Gastrocnemius medialis (tissue), 4 donors: ENCODE results near the gene PPARGC1A. TPM values are rescaled to one million over a fixed set of nuclear protein-coding genes. Genes with fewer than 3 reads are reported as not detected.

Experiments used
- ATAC-seq, 2 donors: fragments of 150-250 bp; one replicate each; pipeline ENCODE4 v1.9.1; 2016
- DNase-seq, 2 donors: peaks; one replicate each; pipeline ENCODE4 v3.0.0-alpha.2; 2019
- H3K27ac ChIP-seq, 4 donors: fragments of 200-600 bp; sonication (generic); 1 replicate in 1 of 4; 2 replicates in 3 of 4; pipeline ENCODE4 v1.5.1; 2016 to 2018; ENCODE audit warnings: mild to moderate bottlenecking in 2 of 4, moderate library complexity in 1 of 4
- H3K27me3 ChIP-seq, 3 donors: fragments of 200-600 bp; sonication (generic) in 2 of 3; 1 replicate in 1 of 3; 2 replicates in 2 of 3; pipeline versions ENCODE4 v1.5.1 to v1.6.0; 2016 to 2019; ENCODE audit warnings: mild to moderate bottlenecking in 1 of 3, moderate library complexity in 1 of 3
- H3K36me3 ChIP-seq, 2 donors: fragments of 200-600 bp; sonication (generic) in 1 of 2; one replicate each; pipeline ENCODE4 v1.5.1; 2017 to 2018
- H3K4me1 ChIP-seq, 2 donors: fragments of 200-600 bp; sonication (generic) in 1 of 2; one replicate each; pipeline ENCODE4 v1.5.1; 2016 to 2017; ENCODE audit warnings: mild to moderate bottlenecking in 2 of 2
- H3K4me3 ChIP-seq, 4 donors: fragments of 200-600 bp; sonication (generic) in 3 of 4; 1 replicate in 1 of 4; 2 replicates in 3 of 4; pipeline ENCODE4 v1.5.1; 2016 to 2019; ENCODE audit warnings: mild to moderate bottlenecking in 2 of 4
- H3K9me3 ChIP-seq, 3 donors: fragments of 200-600 bp; sonication (generic) in 2 of 3; 1 replicate in 1 of 3; 2 replicates in 2 of 3; pipeline ENCODE4 v1.5.1; 2016 to 2019
- POLR2A ChIP-seq, 2 donors: fragments of 450-650 bp; IDR thresholded peaks; one replicate each; pipeline ENCODE4 v1.6.1; 2017; ENCODE audit warnings: antibody characterized with exemption in 2 of 2, mild to moderate bottlenecking in 2 of 2, moderate library complexity in 2 of 2
- in situ Hi-C, 4 donors: fragments of 200-750 bp; cut with MboI; loops; one replicate each; pipeline versions ENCODE4 v1.15.0 to v1.8.0; 2017; ENCODE audit warnings: low sequenced_read_pairs in 4 of 4
- intact Hi-C: fragments of 100-400 bp; cut with DNase I; formaldehyde crosslinking; loops from one replicate; pipeline ENCODE4 v1.15.1; 2023; ENCODE audit warnings: low total_unique reads
- total RNA-seq, 4 donors: library from RNA; depleted of rRNA; stranded (reverse); fragments of >200 nt; gene quantifications; one replicate each; pipeline versions ENCODE4 v1.1.0 to v1.2.3, GENCODE V29; 2016
- TF ChIP-seq, protein P1 (sequence below), 5 experiments: fragments of 450-650 bp in 3 of 5; fragments of 200-600 bp in 2 of 5; sonication (generic) in 2 of 5; IDR thresholded peaks in 4 of 5; conservative IDR thresholded peaks in 1 of 5; 1 replicate in 4 of 5; 2 replicates in 1 of 5; pipeline ENCODE4 v1.5.1; 2016 to 2019; ENCODE audit warnings: antibody characterized with exemption in 5 of 5, mild to moderate bottlenecking in 3 of 5, moderate library complexity in 3 of 5

Gene PPARGC1A, protein sequence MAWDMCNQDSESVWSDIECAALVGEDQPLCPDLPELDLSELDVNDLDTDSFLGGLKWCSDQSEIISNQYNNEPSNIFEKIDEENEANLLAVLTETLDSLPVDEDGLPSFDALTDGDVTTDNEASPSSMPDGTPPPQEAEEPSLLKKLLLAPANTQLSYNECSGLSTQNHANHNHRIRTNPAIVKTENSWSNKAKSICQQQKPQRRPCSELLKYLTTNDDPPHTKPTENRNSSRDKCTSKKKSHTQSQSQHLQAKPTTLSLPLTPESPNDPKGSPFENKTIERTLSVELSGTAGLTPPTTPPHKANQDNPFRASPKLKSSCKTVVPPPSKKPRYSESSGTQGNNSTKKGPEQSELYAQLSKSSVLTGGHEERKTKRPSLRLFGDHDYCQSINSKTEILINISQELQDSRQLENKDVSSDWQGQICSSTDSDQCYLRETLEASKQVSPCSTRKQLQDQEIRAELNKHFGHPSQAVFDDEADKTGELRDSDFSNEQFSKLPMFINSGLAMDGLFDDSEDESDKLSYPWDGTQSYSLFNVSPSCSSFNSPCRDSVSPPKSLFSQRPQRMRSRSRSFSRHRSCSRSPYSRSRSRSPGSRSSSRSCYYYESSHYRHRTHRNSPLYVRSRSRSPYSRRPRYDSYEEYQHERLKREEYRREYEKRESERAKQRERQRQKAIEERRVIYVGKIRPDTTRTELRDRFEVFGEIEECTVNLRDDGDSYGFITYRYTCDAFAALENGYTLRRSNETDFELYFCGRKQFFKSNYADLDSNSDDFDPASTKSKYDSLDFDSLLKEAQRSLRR
- 10 to 100 TPM; 30.6 to 68.9 (median 52.3) TPM for total RNA-seq

GRCh38 chr4:23889814-23890341, at the start of gene PPARGC1A:
Gene PPARGC1A, minus strand, starts transcription at chr4:23890047. Its CDS starts 90 bp downstream, at chr4:23889957.
- peak within 1 kb of the TSS; percentile 84 to 99 (median 90) for H3K27ac ChIP-seq
- intact Hi-C loops (loop anchor here (1.0 to 10.0 kb wide), 4 partner anchors 15 to 515 kb away; no protein-coding TSS in a partner anchor), in situ Hi-C loops (no loop called here)
- H3K9me3 ChIP-seq, result no peaks in the 10 kb centered on the region
- H3K36me3 ChIP-seq, result no peaks in the 10 kb centered on the region
- TF ChIP-seq, protein P1, sequence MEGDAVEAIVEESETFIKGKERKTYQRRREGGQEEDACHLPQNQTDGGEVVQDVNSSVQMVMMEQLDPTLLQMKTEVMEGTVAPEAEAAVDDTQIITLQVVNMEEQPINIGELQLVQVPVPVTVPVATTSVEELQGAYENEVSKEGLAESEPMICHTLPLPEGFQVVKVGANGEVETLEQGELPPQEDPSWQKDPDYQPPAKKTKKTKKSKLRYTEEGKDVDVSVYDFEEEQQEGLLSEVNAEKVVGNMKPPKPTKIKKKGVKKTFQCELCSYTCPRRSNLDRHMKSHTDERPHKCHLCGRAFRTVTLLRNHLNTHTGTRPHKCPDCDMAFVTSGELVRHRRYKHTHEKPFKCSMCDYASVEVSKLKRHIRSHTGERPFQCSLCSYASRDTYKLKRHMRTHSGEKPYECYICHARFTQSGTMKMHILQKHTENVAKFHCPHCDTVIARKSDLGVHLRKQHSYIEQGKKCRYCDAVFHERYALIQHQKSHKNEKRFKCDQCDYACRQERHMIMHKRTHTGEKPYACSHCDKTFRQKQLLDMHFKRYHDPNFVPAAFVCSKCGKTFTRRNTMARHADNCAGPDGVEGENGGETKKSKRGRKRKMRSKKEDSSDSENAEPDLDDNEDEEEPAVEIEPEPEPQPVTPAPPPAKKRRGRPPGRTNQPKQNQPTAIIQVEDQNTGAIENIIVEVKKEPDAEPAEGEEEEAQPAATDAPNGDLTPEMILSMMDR (IDR thresholded peaks at IDR 0.05 in 4 of 5, conservative IDR thresholded peaks at IDR 0.05 in 1 of 5), result no peak
- peak; percentile 96 to 98 for TF ChIP-seq POLR2A (IDR thresholded peaks at IDR 0.05)
- no peaks in the 10 kb centered on the region for H3K27me3 ChIP-seq
- ATAC-seq, result peak; percentile 80 to 84
- peak within 1 kb of the TSS; percentile 65 to 77 (median 69) for H3K4me3 ChIP-seq
- H3K4me1 ChIP-seq, result peaks cover 27 to 42% of the 10 kb centered on the region in 2 donors
- DNase-seq, result peak; percentile 86 to 94

- Histone ChIP-seq H3K9me3 (no peaks in the 10 kb centered on the region), H3K4me1 (peaks cover 15 to 48% of the 10 kb centered on the region in 2 donors), H3K36me3 (no peaks in the 10 kb centered on the region), H3K27ac (no peak overlapping the region), H3K4me3 (no peak overlapping the region), H3K27me3 (no peaks in the 10 kb centered on the region)
- intact Hi-C loops, result loop anchor here (5.0 to 10.0 kb wide), 2 partner anchors 546 to 646 kb away; partner anchors contain the start of gene DHX15
- TF ChIP-seq, protein P1 (IDR thresholded peaks at IDR 0.05 in 4 of 5, conservative IDR thresholded peaks at IDR 0.05 in 1 of 5), result no peak
- TF ChIP-seq POLR2A (IDR thresholded peaks at IDR 0.05), result no peak
- in situ Hi-C loops, result loop anchor here in 1 of 4 donors (25.0 kb wide), 2 partner anchors 474 to 551 kb away; no protein-coding TSS in a partner anchor
- DNase-seq (peak in 1 of 2 donors; percentile 29), ATAC-seq (no peak)
Measured at GRCh38 chr4:23938796-23939195, 48.9 kb upstream of the PPARGC1A start.

DNA sequence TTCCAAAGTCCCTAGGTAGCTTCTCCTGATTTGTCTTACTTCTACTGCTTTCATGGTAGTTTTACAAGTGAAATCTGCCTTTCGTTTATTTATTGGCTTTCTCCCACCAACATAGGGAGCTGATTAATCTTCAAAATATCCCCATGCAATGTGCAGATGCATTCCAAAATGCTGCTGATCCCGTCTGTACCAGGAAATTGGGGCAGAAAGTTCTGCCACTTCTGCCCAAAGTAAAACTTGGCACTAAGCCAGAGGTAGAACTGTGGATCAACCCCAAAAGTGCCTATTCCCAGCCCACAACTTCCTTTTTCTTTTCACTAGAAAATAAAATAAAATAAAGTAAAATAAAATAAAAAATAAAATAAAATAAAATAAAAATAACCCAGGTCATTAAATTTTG, 47.3 kb upstream of the PPARGC1A start:
- Histone ChIP-seq H3K4me1 (peaks cover 15 to 47% of the 10 kb centered on the region in 2 donors), H3K4me3 (no peak overlapping the region), H3K36me3 (no peaks in the 10 kb centered on the region), H3K27ac (peak overlapping the region in 1 of 4 donors; percentile 13), H3K27me3 (no peaks in the 10 kb centered on the region), H3K9me3 (no peaks in the 10 kb centered on the region)
- ATAC-seq, result no peak
- DNase-seq, result no peak
- TF ChIP-seq, protein P1 (IDR thresholded peaks at IDR 0.05 in 4 of 5, conservative IDR thresholded peaks at IDR 0.05 in 1 of 5), result no peak
- TF ChIP-seq POLR2A (IDR thresholded peaks at IDR 0.05), result no peak
- in situ Hi-C loops (loop anchor here in 1 of 4 donors (25.0 kb wide), 2 partner anchors 475 to 550 kb away; no protein-coding TSS in a partner anchor), intact Hi-C loops (loop anchor here (5.0 to 10.0 kb wide), 2 partner anchors 545 to 648 kb away; partner anchors contain the start of gene DHX15)

GRCh38 chr4:23934915-23935314, 45.1 kb upstream of the PPARGC1A start:
- H3K4me3 ChIP-seq, result no peak overlapping the region
- peaks cover 29 to 67% of the 10 kb centered on the region in 2 donors for H3K4me1 ChIP-seq
- TF ChIP-seq, protein P1 (IDR thresholded peaks at IDR 0.05 in 4 of 5, conservative IDR thresholded peaks at IDR 0.05 in 1 of 5), result no peak
- peak; percentile 51 to 67 for TF ChIP-seq POLR2A (IDR thresholded peaks at IDR 0.05)
- ATAC-seq (peak; percentile 80 to 84), DNase-seq (peak; percentile 94 to 98)
- H3K27ac ChIP-seq, result peak overlapping the region; percentile 83 to 92 (median 90)
- no peaks in the 10 kb centered on the region for H3K36me3 ChIP-seq
- intact Hi-C loops, result loop anchor here (1.0 to 10.0 kb wide), 6 partner anchors 61 to 650 kb away; partner anchors contain the start of gene DHX15
- H3K27me3 ChIP-seq, result no peaks in the 10 kb centered on the region
- in situ Hi-C loops, result loop anchor here in 2 of 4 donors (5.0 to 25.0 kb wide), 3 partner anchors 58 to 548 kb away; no protein-coding TSS in a partner anchor
- H3K9me3 ChIP-seq, result no peaks in the 10 kb centered on the region
